Nephron (organoid): ENCODE measurements around the gene ADCYAP1R1.
"Not testable (repeated sequence)": the region's sequence is repeated elsewhere in the genome, so short reads cannot be mapped to it uniquely, and the experiment has no call there.

Experiments used
- H3K27ac Mint-ChIP-seq, 3 experiments: 2 replicates each; pipeline ENCODE4 v1.8.0; 2020; ENCODE audit warnings: mixed read lengths in 3 of 3, mild to moderate bottlenecking in 2 of 3, moderate library complexity in 1 of 3
- H3K27me3 Mint-ChIP-seq: 2 replicates; pipeline ENCODE4 v1.8.0; 2021; ENCODE audit warnings: low read depth, mild to moderate bottlenecking, moderate library complexity, mixed read lengths
- H3K36me3 Mint-ChIP-seq: 2 replicates; pipeline ENCODE4 v1.8.0; 2020; ENCODE audit warnings: low read depth, mixed read lengths
- H3K4me1 Mint-ChIP-seq: 2 replicates; pipeline ENCODE4 v1.8.0; 2020; ENCODE audit warnings: mixed read lengths
- H3K4me3 Mint-ChIP-seq, 3 experiments: 2 replicates each; pipeline ENCODE4 v1.8.0; 2020; ENCODE audit warnings: mild to moderate bottlenecking in 3 of 3, mixed read lengths in 3 of 3, moderate library complexity in 2 of 3
- H3K9me3 Mint-ChIP-seq: 2 replicates; pipeline ENCODE4 v1.8.0; 2020; ENCODE audit warnings: mixed read lengths
- CTCF ChIP-seq, 3 experiments: fragments of 200-600 bp; sonication (generic); IDR thresholded peaks; one replicate each; pipeline ENCODE4 v1.5.0; 2021; ENCODE audit warnings: antibody characterized with exemption in 3 of 3; ENCODE audit not compliant: unreplicated experiment in 3 of 3

ADCYAP1R1 gene

GRCh38 chr7:31146030-31146429 is 93.9 kb downstream of the ADCYAP1R1 start:
- H3K27ac Mint-ChIP-seq, result no peak overlapping the region

GRCh38 chr7:31146538-31146937 is 94.4 kb downstream of the ADCYAP1R1 start:
- H3K9me3 Mint-ChIP-seq, result peaks cover 7% of the 10 kb centered on the region
- H3K27ac Mint-ChIP-seq, result no peak overlapping the region
- H3K4me3 Mint-ChIP-seq, result no peak overlapping the region
- no peaks in the 10 kb centered on the region for H3K36me3 Mint-ChIP-seq
- peaks cover 23% of the 10 kb centered on the region for H3K27me3 Mint-ChIP-seq
- no peaks in the 10 kb centered on the region for H3K4me1 Mint-ChIP-seq
- no peak for TF ChIP-seq CTCF (IDR thresholded peaks at IDR 0.05; ENCODE audit: unreplicated experiment in 3 of 3)

More at GRCh38 chr7:31146030-31146429, 93.9 kb downstream of the ADCYAP1R1 start:
- H3K4me3 Mint-ChIP-seq, result no peak overlapping the region
- H3K27me3 Mint-ChIP-seq, result peaks cover 23% of the 10 kb centered on the region
- no peaks in the 10 kb centered on the region for H3K4me1 Mint-ChIP-seq
- peaks cover 7% of the 10 kb centered on the region for H3K9me3 Mint-ChIP-seq
- TF ChIP-seq CTCF (IDR thresholded peaks at IDR 0.05; ENCODE audit: unreplicated experiment in 3 of 3), result no peak
- no peaks in the 10 kb centered on the region for H3K36me3 Mint-ChIP-seq

- Mint-ChIP-seq H3K27ac (no peak overlapping the region), H3K36me3 (no peaks in the 10 kb centered on the region), H3K27me3 (peaks cover 7% of the 10 kb centered on the region), H3K4me1 (no peaks in the 10 kb centered on the region), H3K4me3 (no peak overlapping the region), H3K9me3 (peaks cover 14% of the 10 kb centered on the region)
- TF ChIP-seq CTCF (IDR thresholded peaks at IDR 0.05; ENCODE audit: unreplicated experiment in 3 of 3), result no peak
Measured at GRCh38 chr7:31151849-31152248, 99.7 kb downstream of the ADCYAP1R1 start.

GRCh38 chr7:31153318-31153717 is 101.2 kb downstream of the ADCYAP1R1 start:
- H3K4me3 Mint-ChIP-seq, H3K27ac Mint-ChIP-seq, H3K4me1 Mint-ChIP-seq, H3K36me3 Mint-ChIP-seq, H3K27me3 Mint-ChIP-seq: not testable (repeated sequence)
- peaks cover 14% of the 10 kb centered on the region for H3K9me3 Mint-ChIP-seq

GRCh38 chr7:31160941-31161340 is 108.8 kb downstream of the ADCYAP1R1 start:
- Mint-ChIP-seq H3K4me1 (no peaks in the 10 kb centered on the region), H3K4me3 (no peak overlapping the region), H3K36me3 (no peaks in the 10 kb centered on the region), H3K27me3 (peaks cover 6% of the 10 kb centered on the region), H3K27ac (no peak overlapping the region), H3K9me3 (peaks cover 3% of the 10 kb centered on the region)
- no peak for TF ChIP-seq CTCF (IDR thresholded peaks at IDR 0.05; ENCODE audit: unreplicated experiment in 3 of 3)
